K562 (cell line): Measurements from ENCODE around the gene BFSP2. TPM values are rescaled to one million over a fixed set of nuclear protein-coding genes. Genes with fewer than 3 reads are reported as not detected.

Source experiments
- ATAC-seq: fragments of 200-7000 bp; cut with Tn5 transposase; 3 replicates; pipeline ENCODE4 v1.9.1; 2020; ENCODE audit warnings: moderate library complexity
- BruUV-seq: library from RNA; stranded (reverse); fragments of 400-500 nt; replicated peaks from 2 replicates; lab custom pipeline; 2021; lab: Mats Ljungman, UMichigan
- CTCF ChIA-PET: fragments of 300-600 bp; formaldehyde crosslinking; extraction: SDS; loops from one replicate; lab custom pipeline; 2021; ENCODE audit warnings: low intra/inter-chr PET ratio; lab: Yijun Ruan, JAX
- POLR2A ChIA-PET: fragments of 300-600, 350-650 bp; sonication (Branson Sonifier 250); formaldehyde crosslinking; extraction: SDS; loops from one replicate; lab custom pipeline; 2021; ENCODE audit warnings: antibody characterized with exemption, inconsistent platforms; lab: Yijun Ruan, JAX
- DNase-seq, 4 experiments: peaks; one replicate each; pipeline versions ENCODE4 v3.0.0 to v3.0.0-alpha.2; 2011 to 2018; ENCODE audit warnings: low spot score in 3 of 4, mixed read lengths in 3 of 4; ENCODE audit errors: extremely low read depth in 1 of 4
- FAIRE-seq: peaks from 2 replicates; lab custom pipeline; 2011; peaks lifted over from hg19 to GRCh38; lab: Jason Lieb, UNC
- H2AFZ ChIP-seq: 2 replicates; pipeline ENCODE4 v1.6.0; 2011; ENCODE audit warnings: low read depth, low read length, control low read depth, inconsistent platforms
- H3K27ac ChIP-seq: fragments of 200-600 bp; 3 replicates; pipeline ENCODE4 v1.8.0; 2011; ENCODE audit warnings: low read depth, mild to moderate bottlenecking, control low read depth, inconsistent platforms, low read length, moderate library complexity, mixed read lengths; ENCODE audit errors: extremely low read depth
- H3K27me3 ChIP-seq, 2 experiments: fragments of 300-600 bp in 1 of 2; 2 replicates in 1 of 2; 3 replicates in 1 of 2; pipeline versions ENCODE4 v1.6.0 to v1.8.0; 2011; ENCODE audit warnings: inconsistent platforms in 2 of 2, low read length in 2 of 2, mild to moderate bottlenecking in 1 of 2, mixed read lengths in 1 of 2, moderate library complexity in 1 of 2; ENCODE audit not compliant: control insufficient read depth in 2 of 2, insufficient read depth in 2 of 2
- H3K36me3 ChIP-seq: fragments of 300-600 bp; 3 replicates; pipeline ENCODE4 v1.8.0; 2011; ENCODE audit warnings: mild to moderate bottlenecking, low read length, inconsistent platforms; ENCODE audit not compliant: control insufficient read depth, insufficient read depth
- H3K4me1 ChIP-seq, 2 experiments: fragments of 200-600 bp in 1 of 2; replicated peaks in 1 of 2; 2 replicates in 1 of 2; 3 replicates in 1 of 2; pipeline versions ENCODE4 v1.5.1 to v1.8.0; 2011; ENCODE audit warnings: inconsistent platforms in 2 of 2, low read length in 2 of 2, mild to moderate bottlenecking in 1 of 2, mixed read lengths in 1 of 2, moderate library complexity in 1 of 2; ENCODE audit not compliant: control insufficient read depth in 2 of 2, insufficient read depth in 2 of 2
- H3K4me2 ChIP-seq: 2 replicates; pipeline ENCODE4 v1.6.1; 2011; ENCODE audit warnings: low read length, control low read depth, inconsistent platforms, mixed read lengths; ENCODE audit not compliant: insufficient read depth
- H3K4me3 ChIP-seq: fragments of 200-600 bp; sonication (generic), shearing (Covaris generic); 2 replicates; pipeline ENCODE4 v1.5.1; 2016; ENCODE audit warnings: control low read depth, inconsistent platforms
- H3K79me2 ChIP-seq: fragments of 200-600 bp; 3 replicates; pipeline ENCODE4 v1.8.0; 2011; ENCODE audit warnings: low read length, inconsistent platforms; ENCODE audit not compliant: control insufficient read depth, insufficient read depth
- H3K9ac ChIP-seq, 2 experiments: 2 replicates each; pipeline versions ENCODE4 v1.6.0 to v1.6.1; 2011; ENCODE audit warnings: low read depth in 2 of 2, low read length in 2 of 2, control low read depth in 1 of 2, inconsistent platforms in 1 of 2, mild to moderate bottlenecking in 1 of 2, mixed read lengths in 1 of 2; ENCODE audit not compliant: insufficient read depth in 1 of 2
- H3K9me1 ChIP-seq: one replicate; pipeline ENCODE4 v1.6.0; 2011; ENCODE audit warnings: inconsistent platforms, mild to moderate bottlenecking, low read length, moderate library complexity; ENCODE audit not compliant: control insufficient read depth, insufficient read depth
- H3K9me3 ChIP-seq: replicated peaks from 2 replicates; pipeline ENCODE4 v1.5.1; 2011; ENCODE audit warnings: low read depth, low read length, inconsistent platforms; ENCODE audit not compliant: control insufficient read depth, insufficient read depth
- H4K20me1 ChIP-seq: replicated peaks from 2 replicates; pipeline ENCODE4 v1.6.1; 2011; ENCODE audit warnings: low read length, inconsistent platforms, mixed read lengths; ENCODE audit not compliant: control insufficient read depth, insufficient read depth
- E2F3 ChIP-seq: fragments of 250-450 bp; sonication (Bioruptor Pico); IDR thresholded peaks from 2 replicates; pipeline ENCODE4 v1.4.0; 2020; ENCODE audit warnings: mild to moderate bottlenecking
- ETV6 ChIP-seq, 3 experiments: fragments of 150-350 bp in 1 of 3; sonication (generic) in 1 of 3; formaldehyde crosslinking in 1 of 3; IDR thresholded peaks; 2 replicates each; pipeline versions ENCODE4 v1.6.1 to v1.8.0; 2014 to 2022; ENCODE audit warnings: borderline replicate concordance in 2 of 3, low read depth in 2 of 3, antibody characterized with exemption in 1 of 3, low read length in 1 of 3, mild to moderate bottlenecking in 1 of 3, missing genetic modification reagents in 1 of 3
- SP1 ChIP-seq: sonication (generic); formaldehyde crosslinking; IDR thresholded peaks from 2 replicates; pipeline ENCODE4 v1.8.1; 2022; ENCODE audit warnings: mild to moderate bottlenecking, missing genetic modification reagents
- ZNF589 ChIP-seq: fragments of 200-800 bp; sonication (Bioruptor generic); IDR thresholded peaks from 2 replicates; pipeline ENCODE4 v1.6.1; 2016; ENCODE audit warnings: low read depth, missing genetic modification characterization, missing compliant biosample characterization
- WGBS: fragments of 100-300 bp; shearing (Covaris generic); methylation state at CpG from one replicate; pipeline ENCODE4 v1.1.6; 2016; ENCODE audit warnings: low coverage, mixed read lengths; ENCODE audit not compliant: insufficient coverage; ENCODE audit errors: missing lambda C conversion rate; 5-methylcytosine and 5-hydroxymethylcytosine counted together
- in situ Hi-C: fragments of 300-500 bp; cut with MboI; formaldehyde crosslinking; loops from 4 replicates; pipeline ENCODE4 v1.15.0; 2018; ENCODE audit warnings: inconsistent platforms, mixed read lengths
- intact Hi-C: fragments of 100-400 bp; cut with micrococcal nuclease; formaldehyde crosslinking; loops from 2 replicates; pipeline ENCODE4 v1.14.2; 2022
- polyA plus RNA-seq, 8 experiments: library from polyadenylated mRNA; depleted of rRNA in 4 of 8; stranded (reverse) in 5 of 8; unstranded in 3 of 8; fragments of >200 nt; fragmentation: Nextera tagmentation in 2 of 8; fragmentation: Illumina TruSeq in 1 of 8; extraction: Ambion mirVana in 2 of 8; extraction: Trizol in 1 of 8; gene quantifications; 2 replicates each; pipeline versions ENCODE4 v1.2.1 to v1.2.3, GENCODE V29; 2011 to 2014; ENCODE audit warnings: inconsistent platforms in 1 of 8, missing spikeins in 1 of 8
- total RNA-seq, 7 experiments: library from RNA; depleted of rRNA in 6 of 7; stranded (reverse); fragments of >200 nt in 6 of 7; fragmentation: Illumina TruSeq in 2 of 7; extraction: Trizol in 2 of 7; gene quantifications; 2 replicates each; pipeline versions ENCODE4 v1.2.1 to v1.2.3, GENCODE V29; 2011 to 2021; ENCODE audit warnings: low replicate concordance in 1 of 7
- TF ChIP-seq, protein P1 (sequence below): sonication (generic); formaldehyde crosslinking; IDR thresholded peaks from 2 replicates; pipeline ENCODE4 v1.8.1; 2023; ENCODE audit warnings: mild to moderate bottlenecking, missing genetic modification reagents

Gene BFSP2
- total and polyA plus RNA-seq, 9 of the 15 experiments (the other 6 are each of a cell fraction or from before 2014, with no cell fraction given): not detected

DNA sequence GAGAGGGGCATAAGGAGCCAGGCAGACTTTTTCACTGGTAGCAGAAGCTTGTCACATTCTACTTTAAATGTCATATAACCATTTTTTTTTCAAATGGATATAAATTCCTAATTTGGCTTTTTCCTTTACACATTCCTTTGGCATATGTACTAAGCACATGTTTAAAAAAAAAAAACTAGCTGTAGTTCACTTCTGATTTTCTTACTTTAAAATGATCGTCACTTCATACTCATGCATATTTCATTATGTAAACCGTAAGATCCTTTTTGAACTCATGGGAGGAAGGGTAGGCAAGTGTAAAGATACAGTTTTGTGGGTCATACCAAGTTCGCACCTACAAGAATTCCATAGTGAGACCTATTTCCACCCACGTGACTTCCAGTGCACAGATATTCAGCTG lies 45.1 kb upstream of the BFSP2 start:
- intact Hi-C loops: no loop called here
- TF ChIP-seq, protein P1, sequence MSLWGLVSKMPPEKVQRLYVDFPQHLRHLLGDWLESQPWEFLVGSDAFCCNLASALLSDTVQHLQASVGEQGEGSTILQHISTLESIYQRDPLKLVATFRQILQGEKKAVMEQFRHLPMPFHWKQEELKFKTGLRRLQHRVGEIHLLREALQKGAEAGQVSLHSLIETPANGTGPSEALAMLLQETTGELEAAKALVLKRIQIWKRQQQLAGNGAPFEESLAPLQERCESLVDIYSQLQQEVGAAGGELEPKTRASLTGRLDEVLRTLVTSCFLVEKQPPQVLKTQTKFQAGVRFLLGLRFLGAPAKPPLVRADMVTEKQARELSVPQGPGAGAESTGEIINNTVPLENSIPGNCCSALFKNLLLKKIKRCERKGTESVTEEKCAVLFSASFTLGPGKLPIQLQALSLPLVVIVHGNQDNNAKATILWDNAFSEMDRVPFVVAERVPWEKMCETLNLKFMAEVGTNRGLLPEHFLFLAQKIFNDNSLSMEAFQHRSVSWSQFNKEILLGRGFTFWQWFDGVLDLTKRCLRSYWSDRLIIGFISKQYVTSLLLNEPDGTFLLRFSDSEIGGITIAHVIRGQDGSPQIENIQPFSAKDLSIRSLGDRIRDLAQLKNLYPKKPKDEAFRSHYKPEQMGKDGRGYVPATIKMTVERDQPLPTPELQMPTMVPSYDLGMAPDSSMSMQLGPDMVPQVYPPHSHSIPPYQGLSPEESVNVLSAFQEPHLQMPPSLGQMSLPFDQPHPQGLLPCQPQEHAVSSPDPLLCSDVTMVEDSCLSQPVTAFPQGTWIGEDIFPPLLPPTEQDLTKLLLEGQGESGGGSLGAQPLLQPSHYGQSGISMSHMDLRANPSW (CRISPR knock-in tag): no peak
- TF ChIP-seq ZNF589 (no peak), E2F3 (CRISPR knock-in tag) (no peak), SP1 (no peak), ETV6 (IDR thresholded peaks at IDR 0.05; ENCODE audit: borderline replicate concordance in 1 of 2, low read depth in 2 of 2, low read length in 1 of 2) (no peak), ETV6 (CRISPR knock-in tag; IDR thresholded peaks at IDR 0.05; ENCODE audit: borderline replicate concordance) (no peak)
- in situ Hi-C loops: no loop called here
- H3K27ac ChIP-seq: no peak overlapping the region
- no peak overlapping the region for H3K4me2 ChIP-seq
- DNase-seq (no peak), ATAC-seq (no peak), FAIRE-seq (no peak)
- BruUV-seq: no TSS peak
- no peak overlapping the region for H3K4me3 ChIP-seq
- WGBS: 32% methylated on average over 4 of the region's 4 CpGs
- H3K9me1 ChIP-seq: no peaks in the 10 kb centered on the region
- no peaks in the 10 kb centered on the region for H3K79me2 ChIP-seq
- H3K9me3 ChIP-seq: no peaks in the 10 kb centered on the region
- no peaks in the 10 kb centered on the region for H3K36me3 ChIP-seq
- POLR2A ChIA-PET: interaction anchor here (0.9 kb wide), 1 partner anchor 9 kb away, joined by 3 read pairs; no protein-coding TSS in a partner anchor
- no peak overlapping the region for H3K9ac ChIP-seq
- H4K20me1 ChIP-seq: no peaks in the 10 kb centered on the region
- H3K4me1 ChIP-seq: no peaks in the 10 kb centered on the region
- CTCF ChIA-PET: no interaction called here
- H2AFZ ChIP-seq: no peak overlapping the region
- H3K27me3 ChIP-seq: no peaks in the 10 kb centered on the region
